Measurements from ENCODE around the gene ZNF180. TPM values are rescaled to one million over a fixed set of nuclear protein-coding genes. Genes with fewer than 3 reads are reported as not detected.

Gene ZNF180
- total RNA-seq, 1 experiment from 2014 or later: 8.9 TPM

- TF ChIP-seq GABPB1 (CRISPR knock-in tag; IDR thresholded peaks at IDR 0.05): no peak
- TF ChIP-seq NR2C2 (CRISPR knock-in tag; IDR thresholded peaks at IDR 0.05): no peak
- no peak for TF ChIP-seq MXD4 (CRISPR knock-in tag; IDR thresholded peaks at IDR 0.05; ENCODE audit: borderline replicate concordance)
- TF ChIP-seq E2F1 (CRISPR knock-in tag; IDR thresholded peaks at IDR 0.05): no peak
- TF ChIP-seq JUN (CRISPR knock-in tag; IDR thresholded peaks at IDR 0.05): no peak
- TF ChIP-seq ZNF232 (CRISPR knock-in tag; IDR thresholded peaks at IDR 0.05): no peak
- TF ChIP-seq TEAD4 (CRISPR knock-in tag; IDR thresholded peaks at IDR 0.05): no peak
- no peak for TF ChIP-seq ATF1 (CRISPR knock-in tag; IDR thresholded peaks at IDR 0.05)
- no peak for TF ChIP-seq ZNF416 (CRISPR knock-in tag; IDR thresholded peaks at IDR 0.05)
- TF ChIP-seq KAT7 (CRISPR knock-in tag; IDR thresholded peaks at IDR 0.05; ENCODE audit: borderline replicate concordance): no peak
Measured at GRCh38 chr19:44540736-44541135, 40.4 kb upstream of the ZNF180 start (continued).

DNA sequence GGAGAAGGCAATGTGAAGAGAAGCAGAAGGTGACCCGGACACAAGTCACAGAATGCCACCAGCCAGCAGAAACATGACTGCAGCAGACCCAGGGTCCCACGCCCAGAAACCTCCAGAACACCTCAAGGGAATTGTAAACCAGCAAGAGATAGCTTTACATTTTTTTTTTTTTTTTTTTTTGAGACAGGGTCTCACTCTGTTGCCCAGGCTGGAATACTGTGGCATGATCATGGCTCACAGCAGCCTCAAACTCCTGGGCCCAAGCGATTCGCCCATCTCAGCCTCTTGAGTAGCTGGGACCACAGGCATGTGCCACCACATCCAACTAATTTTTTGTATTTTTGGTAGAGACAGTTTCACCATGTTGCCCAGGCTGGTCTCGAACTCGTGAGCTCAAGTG is 39.7 kb upstream of the ZNF180 start:
- ChIA-PET POLR2A (no interaction called here), CTCF (interaction anchor here (1.8 kb wide), 1 partner anchor 31 kb away, joined by 8 read pairs; no protein-coding TSS in a partner anchor)
- DNase-seq (ENCODE audit: low spot score) (no peak), ATAC-seq (no peak)
- TF ChIP-seq ZNF416 (CRISPR knock-in tag; IDR thresholded peaks at IDR 0.05) (no peak), SOX15 (CRISPR knock-in tag; IDR thresholded peaks at IDR 0.05) (no peak), E2F5 (CRISPR knock-in tag; IDR thresholded peaks at IDR 0.05) (no peak), RORB (CRISPR knock-in tag; IDR thresholded peaks at IDR 0.05) (no peak), TEAD1 (CRISPR knock-in tag; IDR thresholded peaks at IDR 0.05) (no peak), JUN (CRISPR knock-in tag; IDR thresholded peaks at IDR 0.05) (no peak), ATF1 (CRISPR knock-in tag; IDR thresholded peaks at IDR 0.05) (no peak), TCF7 (CRISPR knock-in tag; IDR thresholded peaks at IDR 0.05; ENCODE audit: low read depth) (no peak), RELA (CRISPR knock-in tag; IDR thresholded peaks at IDR 0.05; ENCODE audit: borderline replicate concordance) (no peak), ERG (CRISPR knock-in tag; IDR thresholded peaks at IDR 0.05) (no peak), STAT6 (CRISPR knock-in tag; conservative IDR thresholded peaks at IDR 0.05; ENCODE audit: low read depth) (no peak), SP1 (CRISPR knock-in tag; conservative IDR thresholded peaks at IDR 0.05) (no peak)
- TF ChIP-seq, protein P1, sequence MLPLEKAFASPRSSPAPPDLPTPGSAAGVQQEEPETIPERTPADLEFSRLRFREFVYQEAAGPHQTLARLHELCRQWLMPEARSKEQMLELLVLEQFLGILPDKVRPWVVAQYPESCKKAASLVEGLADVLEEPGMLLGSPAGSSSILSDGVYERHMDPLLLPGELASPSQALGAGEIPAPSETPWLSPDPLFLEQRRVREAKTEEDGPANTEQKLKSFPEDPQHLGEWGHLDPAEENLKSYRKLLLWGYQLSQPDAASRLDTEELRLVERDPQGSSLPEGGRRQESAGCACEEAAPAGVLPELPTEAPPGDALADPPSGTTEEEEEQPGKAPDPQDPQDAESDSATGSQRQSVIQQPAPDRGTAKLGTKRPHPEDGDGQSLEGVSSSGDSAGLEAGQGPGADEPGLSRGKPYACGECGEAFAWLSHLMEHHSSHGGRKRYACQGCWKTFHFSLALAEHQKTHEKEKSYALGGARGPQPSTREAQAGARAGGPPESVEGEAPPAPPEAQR (CRISPR knock-in tag; IDR thresholded peaks at IDR 0.05): no peak
- H3K36me3 Mint-ChIP-seq: peaks cover 3% of the 10 kb centered on the region; the same call in 1 of the 2 replicates
- H3K4me3 Mint-ChIP-seq: no peak overlapping the region
- H3K9me3 Mint-ChIP-seq: peaks cover 68% of the 10 kb centered on the region
- H3K27me3 Mint-ChIP-seq (ENCODE audit: low read depth): peaks cover 70% of the 10 kb centered on the region
- H3K4me1 Mint-ChIP-seq: no peaks in the 10 kb centered on the region
- H3K27ac Mint-ChIP-seq: no peak overlapping the region

All from WTC11 (cell line).